GM12878 (cell line): ENCODE data around the gene ARID3A. TPM values are rescaled to one million over a fixed set of nuclear protein-coding genes. Genes with fewer than 3 reads are reported as not detected.

Experiments
- ATAC-seq: fragments of 200-7000 bp; cut with Tn5 transposase; 3 replicates; pipeline ENCODE4 v1.9.1; 2020; ENCODE audit warnings: mild to moderate bottlenecking, moderate library complexity
- BruUV-seq: library from RNA; stranded (reverse); fragments of 400-500 nt; replicated peaks from 2 replicates; lab custom pipeline; 2021; lab: Mats Ljungman, UMichigan
- CTCF ChIA-PET: fragments of 300-600 bp; sonication (Branson Sonifier 250); formaldehyde crosslinking; extraction: SDS; loops from one replicate; lab custom pipeline; 2021; ENCODE audit warnings: inconsistent platforms; lab: Yijun Ruan, JAX
- POLR2A ChIA-PET: fragments of 350-600 bp; formaldehyde crosslinking; extraction: SDS; loops from one replicate; lab custom pipeline; 2021; ENCODE audit warnings: inconsistent platforms; lab: Charles Lee
- RAD21 ChIA-PET: fragments of 300-600 bp; sonication (Branson Sonifier 250); formaldehyde crosslinking; loops from one replicate; lab custom pipeline; 2023; ENCODE audit warnings: antibody characterized with exemption; ENCODE audit not compliant: unreplicated experiment; lab: Charles Lee
- SMC1A ChIA-PET: fragments of 300-600 bp; sonication (Branson Sonifier 250); formaldehyde crosslinking; loops from one replicate; lab custom pipeline; 2023; ENCODE audit not compliant: unreplicated experiment, uncharacterized antibody; lab: Charles Lee
- DNase-seq: peaks from one replicate; pipeline ENCODE4 v3.0.0-alpha.2; 2011; ENCODE audit warnings: low read depth, low spot score
- FAIRE-seq: peaks from 3 replicates; lab custom pipeline; 2011; peaks lifted over from hg19 to GRCh38; lab: Jason Lieb, UNC
- H2AFZ ChIP-seq: 2 replicates; pipeline ENCODE4 v1.6.0; 2011; ENCODE audit warnings: low read depth, low read length, control low read depth; ENCODE audit not compliant: control insufficient read depth
- H3K27ac ChIP-seq: 2 replicates; pipeline ENCODE4 v1.5.1; 2011; ENCODE audit warnings: control low read depth; ENCODE audit not compliant: control insufficient read depth, insufficient read depth
- H3K27me3 ChIP-seq, 2 experiments: replicated peaks in 1 of 2; 2 replicates each; pipeline versions ENCODE4 v1.6.0 to v1.6.1; 2011; ENCODE audit warnings: low read length in 1 of 2; ENCODE audit not compliant: control insufficient read depth in 2 of 2, insufficient read depth in 2 of 2
- H3K36me3 ChIP-seq, 2 experiments: 2 replicates each; pipeline ENCODE4 v1.5.1; 2011; ENCODE audit warnings: low read length in 1 of 2; ENCODE audit not compliant: control insufficient read depth in 2 of 2, insufficient read depth in 2 of 2
- H3K4me1 ChIP-seq: 2 replicates; pipeline ENCODE4 v1.6.1; 2011; ENCODE audit warnings: mild to moderate bottlenecking, low read length, moderate library complexity, mixed read lengths; ENCODE audit not compliant: control insufficient read depth, insufficient read depth
- H3K4me2 ChIP-seq: 2 replicates; pipeline ENCODE4 v1.6.0; 2011; ENCODE audit warnings: control low read depth; ENCODE audit not compliant: control insufficient read depth, insufficient read depth
- H3K4me3 ChIP-seq: fragments of 200-600 bp; sonication (generic); 2 replicates; pipeline ENCODE4 v1.5.1; 2016
- H3K79me2 ChIP-seq: 2 replicates; pipeline ENCODE4 v1.6.0; 2011; ENCODE audit warnings: low read length; ENCODE audit not compliant: control insufficient read depth, insufficient read depth
- H3K9ac ChIP-seq: 2 replicates; pipeline ENCODE4 v1.8.0; 2011; ENCODE audit warnings: low read length, control low read depth, mixed read lengths; ENCODE audit not compliant: control insufficient read depth, insufficient read depth
- H3K9me3 ChIP-seq: replicated peaks from 3 replicates; pipeline ENCODE4 v1.5.1; 2011; ENCODE audit warnings: mild to moderate bottlenecking, low read length; ENCODE audit not compliant: control insufficient read depth, insufficient read depth
- H4K20me1 ChIP-seq: 2 replicates; pipeline ENCODE4 v1.6.0; 2011; ENCODE audit not compliant: control insufficient read depth, insufficient read depth
- BACH1 ChIP-seq: fragments of 450-650 bp; IDR thresholded peaks from 2 replicates; pipeline ENCODE4 v1.6.1; 2017; ENCODE audit warnings: mild to moderate bottlenecking, borderline replicate concordance
- CBX5 ChIP-seq: sonication (generic); IDR thresholded peaks from 2 replicates; pipeline ENCODE4 v1.6.1; 2016; ENCODE audit warnings: low read depth, moderate library complexity, mild to moderate bottlenecking, inconsistent platforms
- CHD1 ChIP-seq: IDR thresholded peaks from 2 replicates; pipeline ENCODE4 v1.6.1; 2012; ENCODE audit warnings: low read depth, low read length, improper control_type of control experiment
- CTCF ChIP-seq, 3 experiments: IDR thresholded peaks in 2 of 3; conservative IDR thresholded peaks in 1 of 3; 2 replicates each; pipeline ENCODE4 v1.5.1; 2011; ENCODE audit warnings: low read depth in 3 of 3, low read length in 3 of 3, mild to moderate bottlenecking in 3 of 3, control low read depth in 2 of 3, moderate library complexity in 2 of 3, inconsistent platforms in 1 of 3, mixed read lengths in 1 of 3; ENCODE audit not compliant: control insufficient read depth in 2 of 3, insufficient read depth in 1 of 3; ENCODE audit errors: extremely low read depth in 1 of 3
- E2F4 ChIP-seq: IDR thresholded peaks from 2 replicates; pipeline ENCODE4 v1.6.1; 2012; ENCODE audit warnings: low read depth, low read length, improper control_type of control experiment
- EP300 ChIP-seq, 2 experiments: fragments of 150-350 bp in 1 of 2; IDR thresholded peaks; 2 replicates each; pipeline ENCODE4 v1.6.1; 2011 to 2012; ENCODE audit warnings: low read depth in 2 of 2, low read length in 2 of 2, borderline replicate concordance in 1 of 2, improper control_type of control experiment in 1 of 2, inconsistent platforms in 1 of 2; ENCODE audit not compliant: control insufficient read depth in 1 of 2
- GABPA ChIP-seq: IDR thresholded peaks from 2 replicates; pipeline ENCODE4 v1.6.1; 2014; ENCODE audit warnings: antibody characterized with exemption, low read depth, mild to moderate bottlenecking, inconsistent platforms
- GATAD2B ChIP-seq: fragments of 450-650 bp; conservative IDR thresholded peaks from 2 replicates; pipeline ENCODE4 v1.6.1; 2017; ENCODE audit warnings: low read depth, mild to moderate bottlenecking, moderate library complexity
- HDAC6 ChIP-seq: fragments of 200-600 bp; sonication (generic); IDR thresholded peaks from one replicate; pipeline ENCODE4 v1.8.0; 2017; ENCODE audit warnings: antibody characterized with exemption; ENCODE audit not compliant: unreplicated experiment
- MTA3 ChIP-seq: IDR thresholded peaks from 2 replicates; pipeline ENCODE4 v1.6.1; 2012; ENCODE audit warnings: low read length, inconsistent platforms, borderline replicate concordance
- NFYB ChIP-seq: IDR thresholded peaks from 2 replicates; pipeline ENCODE4 v1.6.1; 2011; ENCODE audit warnings: low read depth, mild to moderate bottlenecking, low read length, improper control_type of control experiment, moderate library complexity; ENCODE audit not compliant: insufficient read depth
- PAX5 ChIP-seq: IDR thresholded peaks from 2 replicates; pipeline ENCODE4 v1.6.1; 2011; ENCODE audit warnings: low read depth, low read length, borderline replicate concordance
- POLR2A ChIP-seq: IDR thresholded peaks from 2 replicates; pipeline ENCODE4 v1.6.1; 2011; ENCODE audit warnings: low read depth, mild to moderate bottlenecking, low read length
- RFX5 ChIP-seq: IDR thresholded peaks from 2 replicates; pipeline ENCODE4 v1.6.1; 2011; ENCODE audit warnings: low read depth, low read length, improper control_type of control experiment
- SMAD5 ChIP-seq: IDR thresholded peaks from 2 replicates; pipeline ENCODE4 v1.6.1; 2016; ENCODE audit warnings: antibody characterized with exemption, low read depth
- WRNIP1 ChIP-seq: IDR thresholded peaks from 2 replicates; pipeline ENCODE4 v1.6.1; 2011; ENCODE audit warnings: low read depth, low read length, improper control_type of control experiment, borderline replicate concordance
- ZNF24 ChIP-seq: fragments of 450-650 bp; IDR thresholded peaks from 2 replicates; pipeline ENCODE4 v1.6.1; 2017; ENCODE audit warnings: antibody characterized with exemption, mild to moderate bottlenecking
- WGBS: methylation state at CpG from one replicate; pipeline ENCODE4 v1.1.6; 2016; ENCODE audit warnings: low lambda C conversion rate; ENCODE audit not compliant: insufficient replicate concordance, insufficient coverage; ENCODE audit errors: missing lambda C conversion rate; 5-methylcytosine and 5-hydroxymethylcytosine counted together
- in situ Hi-C: fragments of 300-500 bp; cut with MboI; formaldehyde crosslinking; loops from 9 replicates; pipeline ENCODE4 v1.14.3; 2018; ENCODE audit warnings: mixed read lengths
- intact Hi-C: fragments of 100-400 bp; cut with micrococcal nuclease; formaldehyde crosslinking; loops from one replicate; pipeline ENCODE4 v1.14.2; 2022; ENCODE audit not compliant: unreplicated experiment
- polyA plus RNA-seq, 11 experiments: library from polyadenylated mRNA; depleted of rRNA in 4 of 11; unstranded in 6 of 11; stranded (reverse) in 5 of 11; fragments of >200 nt; fragmentation: Nextera tagmentation in 4 of 11; fragmentation: Illumina TruSeq in 1 of 11; extraction: Ambion mirVana in 4 of 11; extraction: Trizol in 1 of 11; gene quantifications; 1 replicate in 1 of 11; 2 replicates in 10 of 11; pipeline versions ENCODE4 v1.2.1 to v1.2.3, GENCODE V29; 2011 to 2016; ENCODE audit warnings: inconsistent platforms in 2 of 11, missing spikeins in 2 of 11, low read depth in 1 of 11
- total RNA-seq, 4 experiments: library from RNA; depleted of rRNA in 3 of 4; stranded (reverse); fragments of >200 nt in 3 of 4; fragmentation: Illumina TruSeq in 1 of 4; extraction: Trizol in 1 of 4; gene quantifications; 2 replicates each; pipeline versions ENCODE4 v1.2.1 to v1.2.3, GENCODE V29; 2013 to 2021

The ARID3A gene
- total and polyA plus RNA-seq, 10 of the 15 experiments (the other 5 are each of a cell fraction or from before 2014, with no cell fraction given), result 0.76 to 70.0 (median 16.7) TPM

GRCh38 chr19:920051-920864, 5.6 kb upstream of the ARID3A start:
- Histone ChIP-seq H2AFZ (peak overlapping the region; percentile 75), H3K4me2 (peak overlapping the region; percentile 89), H3K79me2 (peaks cover 13% of the 10 kb centered on the region), H3K9me3 (no peaks in the 10 kb centered on the region), H3K4me3 (peak overlapping the region; percentile 64), H4K20me1 (no peaks in the 10 kb centered on the region), H3K36me3 (no peaks in the 10 kb centered on the region; a peak in 1 of 4 replicates), H3K27ac (no peak overlapping the region), H3K27me3 (peaks cover 0 to 2% of the 10 kb centered on the region in 2 experiments; a peak in 1 of 4 replicates), H3K4me1 (peaks cover 36% of the 10 kb centered on the region), H3K9ac (peak overlapping the region; percentile 27; the same call in 1 of the 2 replicates)
- POLR2A ChIA-PET, result interaction anchor here (0.5 to 1.6 kb wide), 5 partner anchors 18 to 108 kb away, joined by 3 to 6 read pairs (median 4); no protein-coding TSS in a partner anchor
- CTCF ChIA-PET, result interaction anchor here (1.0 to 4.6 kb wide), 6 partner anchors 27 to 151 kb away, joined by 3 to 50 read pairs (median 4); partner anchors contain the start of genes MED16, RNU6-9 and WDR18
- FAIRE-seq (no peak), ATAC-seq (peak; percentile 41), DNase-seq (no peak)
- RAD21 ChIA-PET, result interaction anchor here (0.7 to 3.6 kb wide), 6 partner anchors 12 to 191 kb away, joined by 3 to 46 read pairs (median 6); partner anchors contain the start of genes MED16, RNU6-9 and WDR18
- intact Hi-C loops, result loop anchor here (10.0 kb wide), 1 partner anchor 325 kb away; the partner anchor contains the start of genes ATP5F1D and MIDN
- in situ Hi-C loops, result loop anchor here (5.0 kb wide), 3 partner anchors 62 to 148 kb away; partner anchors contain the start of genes CFD and WDR18
- 2% methylated on average over 34 of the region's 84 CpGs for WGBS
- SMC1A ChIA-PET, result interaction anchor here (1.7 to 2.0 kb wide), 2 partner anchors 56 to 64 kb away, joined by 4 to 11 read pairs; partner anchors contain the start of gene WDR18
- no TSS peak for BruUV-seq
- TF ChIP-seq ZNF24, result 0 out of 2 replicates have a peak, but pooled peaks have one; percentile 4
- TF ChIP-seq CHD1, result no peak
- no peak for TF ChIP-seq MTA3
- TF ChIP-seq SMAD5, result no peak
- no peak for TF ChIP-seq WRNIP1
- TF ChIP-seq NFYB, result no peak
- peak; percentile 52; the same call in 1 of the 2 replicates for TF ChIP-seq POLR2A
- no peak for TF ChIP-seq HDAC6
- peak; percentile 42; the same call in 1 of the 2 replicates for TF ChIP-seq GATAD2B
- no peak for TF ChIP-seq CBX5
- TF ChIP-seq CTCF (IDR thresholded peaks at IDR 0.05 in 2 of 3, conservative IDR thresholded peaks at IDR 0.05 in 1 of 3; ENCODE audit: control insufficient read depth in 2 of 3, extremely low read depth in 1 of 3, insufficient read depth in 1 of 3, low read depth in 3 of 3, low read length in 3 of 3), result peak in 2 of 3 experiments; percentile 10 to 14; a peak in 2 of 6 replicates
- no peak for TF ChIP-seq PAX5
- TF ChIP-seq EP300 (IDR thresholded peaks at IDR 0.05; ENCODE audit: borderline replicate concordance in 1 of 2, control insufficient read depth in 1 of 2, low read depth in 2 of 2, low read length in 2 of 2), result no peak
- TF ChIP-seq RFX5, result no peak
- TF ChIP-seq BACH1, result 0 out of 2 replicates have a peak, but pooled peaks have one; percentile 20
- no peak for TF ChIP-seq E2F4
- TF ChIP-seq GABPA, result no peak
